Mesothelial cell of epicardium (in vitro differentiated cells): ENCODE data around the gene PARP16. TPM values are rescaled to one million over a fixed set of nuclear protein-coding genes. Genes with fewer than 3 reads are reported as not detected.

Source experiments
- DNase-seq, 2 experiments: peaks; one replicate each; pipeline ENCODE4 v3.0.0; 2021; ENCODE audit warnings: low spot score in 2 of 2; ENCODE audit not compliant: unreplicated experiment in 2 of 2
- H3K27ac Mint-ChIP-seq: 2 replicates; pipeline ENCODE4 v1.8.0; 2021; ENCODE audit warnings: mixed read lengths
- H3K27me3 Mint-ChIP-seq: 2 replicates; pipeline ENCODE4 v1.8.0; 2021; ENCODE audit warnings: low read depth, mixed read lengths
- H3K36me3 Mint-ChIP-seq: 2 replicates; pipeline ENCODE4 v1.8.0; 2021; ENCODE audit warnings: mixed read lengths
- H3K4me1 Mint-ChIP-seq: 2 replicates; pipeline ENCODE4 v1.8.0; 2021; ENCODE audit warnings: mixed read lengths
- H3K4me3 Mint-ChIP-seq: 2 replicates; pipeline ENCODE4 v1.8.0; 2021; ENCODE audit warnings: mild to moderate bottlenecking, moderate library complexity, mixed read lengths
- H3K9me3 Mint-ChIP-seq: 2 replicates; pipeline ENCODE4 v1.8.0; 2021; ENCODE audit warnings: mixed read lengths
- CTCF ChIP-seq: fragments of 200-600 bp; sonication (generic); IDR thresholded peaks from one replicate; pipeline ENCODE4 v1.5.0; 2021; ENCODE audit warnings: antibody characterized with exemption; ENCODE audit not compliant: unreplicated experiment
- total RNA-seq: library from RNA; stranded (reverse); gene quantifications from 3 replicates; pipeline ENCODE4 v1.2.1, GENCODE V29; 2021

PARP16 gene
- total RNA-seq, 1 donor from 2014 or later, result 17.7 TPM

DNA sequence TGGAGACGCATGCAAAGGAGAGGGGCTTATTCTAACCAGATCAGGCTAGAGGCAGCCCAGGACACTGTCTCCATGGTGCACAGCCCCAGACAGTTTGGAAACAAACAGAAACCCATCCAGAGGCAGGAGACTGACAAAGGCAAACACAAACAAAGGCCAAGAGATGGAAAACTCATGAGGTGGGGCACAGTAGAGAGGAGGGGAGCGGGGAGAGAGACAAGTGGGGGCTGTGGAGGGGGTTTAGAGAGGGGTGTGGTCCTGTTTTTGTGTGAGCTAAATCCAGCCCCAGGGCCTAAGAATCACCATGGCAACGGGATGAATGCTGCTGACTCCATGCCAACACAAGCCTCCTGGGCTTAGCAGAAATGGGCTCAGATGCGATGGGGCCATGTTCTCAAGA is 32.3 kb downstream of the PARP16 start:
- no peak overlapping the region for H3K27ac Mint-ChIP-seq
- H3K27me3 Mint-ChIP-seq, result no peaks in the 10 kb centered on the region
- DNase-seq, result no peak
- H3K36me3 Mint-ChIP-seq, result peaks cover 14% of the 10 kb centered on the region
- no peak overlapping the region for H3K4me3 Mint-ChIP-seq
- no peak for TF ChIP-seq CTCF
- peaks cover 15% of the 10 kb centered on the region for H3K4me1 Mint-ChIP-seq
- no peaks in the 10 kb centered on the region for H3K9me3 Mint-ChIP-seq

DNA sequence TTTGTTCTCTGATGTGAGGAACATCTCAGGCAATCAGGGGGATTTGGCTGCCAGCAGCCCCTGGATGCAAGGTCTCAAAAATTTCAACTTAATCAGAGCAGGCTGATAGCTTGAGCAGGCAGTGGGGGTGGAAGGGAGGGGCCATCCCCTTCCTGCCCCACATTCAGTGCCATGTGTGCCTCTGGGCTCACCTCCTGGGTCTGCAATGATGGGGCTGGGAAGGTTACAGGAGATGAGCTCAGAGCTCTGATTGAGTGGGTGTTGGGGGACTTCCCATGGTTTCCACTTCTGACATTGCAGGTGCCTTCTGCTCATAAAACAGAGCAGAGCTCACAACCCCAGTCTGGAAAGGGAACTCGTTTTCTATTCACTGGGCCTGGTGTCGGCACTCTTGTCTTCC is 37.0 kb downstream of the PARP16 start:
- TF ChIP-seq CTCF, result no peak
- no peak for DNase-seq
- Mint-ChIP-seq H3K4me1 (peaks cover 30% of the 10 kb centered on the region), H3K27ac (no peak overlapping the region), H3K36me3 (peaks cover 6% of the 10 kb centered on the region), H3K27me3 (no peaks in the 10 kb centered on the region), H3K4me3 (no peak overlapping the region), H3K9me3 (no peaks in the 10 kb centered on the region)

GRCh38 chr15:65248511-65249255 is 38.0 kb downstream of the PARP16 start:
- H3K9me3 Mint-ChIP-seq, result peaks cover 6% of the 10 kb centered on the region
- no peak for TF ChIP-seq CTCF
- H3K36me3 Mint-ChIP-seq, result peaks cover 15% of the 10 kb centered on the region
- DNase-seq, result no peak
- peak overlapping the region; percentile 82 for H3K27ac Mint-ChIP-seq
- H3K4me1 Mint-ChIP-seq, result peaks cover 30% of the 10 kb centered on the region
- no peaks in the 10 kb centered on the region for H3K27me3 Mint-ChIP-seq
- no peak overlapping the region for H3K4me3 Mint-ChIP-seq

DNA sequence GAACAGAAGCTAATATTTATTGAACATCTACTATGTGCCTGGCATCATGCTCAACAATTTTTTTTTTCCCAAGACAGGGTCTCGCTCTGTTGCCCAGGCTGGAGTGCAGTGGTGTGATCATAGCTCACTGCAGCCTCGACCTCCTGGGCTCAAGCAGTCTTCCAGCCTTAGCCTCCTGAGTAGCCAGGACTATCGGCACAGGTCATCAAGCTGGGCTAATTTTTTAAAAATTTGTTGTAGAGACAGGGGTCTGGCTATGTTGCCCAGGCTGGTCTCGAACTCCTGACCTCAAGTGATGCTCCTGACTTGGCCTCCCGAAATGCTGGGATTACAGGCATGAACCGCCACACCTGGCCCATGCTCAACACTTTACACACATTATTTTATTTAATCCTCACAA is 39.7 kb downstream of the PARP16 start:
- no peak for DNase-seq
- no peak for TF ChIP-seq CTCF
- peaks cover 17% of the 10 kb centered on the region for H3K36me3 Mint-ChIP-seq
- peaks cover 6% of the 10 kb centered on the region for H3K9me3 Mint-ChIP-seq
- no peak overlapping the region for H3K27ac Mint-ChIP-seq
- H3K27me3 Mint-ChIP-seq, result no peaks in the 10 kb centered on the region
- H3K4me1 Mint-ChIP-seq, result peaks cover 30% of the 10 kb centered on the region
- H3K4me3 Mint-ChIP-seq, result no peak overlapping the region

- DNase-seq, result no peak
- peaks cover 30% of the 10 kb centered on the region for H3K4me1 Mint-ChIP-seq
- H3K4me3 Mint-ChIP-seq, result no peak overlapping the region
- H3K9me3 Mint-ChIP-seq, result peaks cover 6% of the 10 kb centered on the region
- H3K27me3 Mint-ChIP-seq, result no peaks in the 10 kb centered on the region
- TF ChIP-seq CTCF, result no peak
- peaks cover 17% of the 10 kb centered on the region for H3K36me3 Mint-ChIP-seq
- peak overlapping the region; percentile 78 for H3K27ac Mint-ChIP-seq
Measured at GRCh38 chr15:65246026-65246714, 40.5 kb downstream of the PARP16 start.
